ENCODE results near the gene ATP1A3.

The ATP1A3 gene

DNA sequence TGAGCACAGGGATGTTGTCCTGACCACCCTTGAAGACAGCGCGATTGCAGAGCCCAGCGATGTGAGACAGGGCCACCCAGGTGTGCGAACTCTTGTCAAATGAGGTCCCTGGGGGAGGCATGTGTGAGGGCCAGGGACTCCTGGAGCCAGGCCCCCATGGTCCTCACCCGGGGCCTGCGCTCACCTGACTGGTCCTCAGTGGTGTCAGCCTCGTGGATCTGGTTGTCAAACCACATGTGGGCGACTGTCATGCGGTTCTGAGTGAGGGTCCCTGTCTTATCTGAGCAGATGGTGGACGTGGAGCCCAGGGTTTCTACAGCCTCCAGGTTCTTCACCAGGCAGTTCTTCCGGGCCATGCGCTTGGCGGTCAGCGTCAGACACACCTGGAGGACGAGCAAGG lies 12.3 kb downstream of the ATP1A3 start:
- no peak for DNase-seq

DNA sequence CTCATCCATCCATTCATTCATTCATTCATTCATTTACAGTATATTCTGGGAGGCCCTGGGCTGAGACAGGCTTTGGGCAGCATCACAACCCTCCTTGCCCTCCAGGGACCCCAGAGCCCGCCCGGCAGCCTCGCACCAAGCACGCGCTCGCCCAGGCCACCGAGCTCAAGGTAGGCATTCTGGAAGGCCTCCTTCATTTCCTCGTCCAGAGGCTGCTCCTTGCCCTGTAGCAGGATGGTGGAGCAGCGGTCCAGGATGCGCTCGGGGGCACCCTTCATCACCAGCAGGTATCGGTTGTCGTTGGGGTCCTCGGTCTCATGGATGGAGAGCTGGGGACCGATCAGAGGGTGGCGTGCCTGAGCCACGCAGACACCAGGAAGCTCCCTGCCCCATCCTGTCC lies 15.6 kb downstream of the ATP1A3 start:
- no peak for DNase-seq

DNA sequence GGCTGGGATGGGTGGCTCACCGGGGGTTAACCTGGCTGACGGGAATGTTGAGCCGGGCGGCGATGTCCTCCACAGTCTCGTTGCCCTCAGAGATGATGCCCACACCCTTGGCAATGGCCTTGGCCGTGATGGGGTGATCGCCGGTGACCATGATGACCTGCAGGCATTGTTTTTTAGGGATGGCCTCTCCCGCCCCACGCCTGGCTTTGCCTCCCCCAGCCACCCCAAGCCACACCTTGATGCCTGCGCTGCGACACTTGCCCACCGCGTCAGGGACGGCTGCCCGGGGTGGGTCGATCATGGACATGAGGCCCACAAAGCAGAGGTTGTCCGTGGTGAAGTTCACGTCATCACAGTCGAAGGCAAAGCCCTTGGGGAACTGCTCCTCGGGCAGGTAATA lies 16.1 kb downstream of the ATP1A3 start:
- no peak for DNase-seq

DNA sequence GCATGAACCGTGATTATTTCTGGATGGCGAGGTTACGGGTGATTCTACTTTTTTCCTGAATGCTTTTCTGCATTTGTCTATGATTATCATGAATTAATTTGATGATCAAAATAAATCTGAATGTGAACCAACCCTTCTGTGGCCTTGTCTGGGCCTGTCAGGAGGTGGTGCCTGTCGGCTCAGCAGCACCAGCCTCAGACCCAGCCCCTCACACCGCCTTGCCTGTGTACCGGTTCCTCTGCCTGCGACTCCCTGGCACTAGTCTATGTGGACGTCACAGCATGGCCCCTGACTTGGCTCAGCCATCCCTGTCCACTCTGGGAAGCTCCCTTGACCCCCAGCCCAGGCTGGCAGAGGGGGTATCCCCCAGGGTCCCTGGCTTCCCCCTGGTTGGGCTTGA lies 19.4 kb downstream of the ATP1A3 start:
- DNase-seq = no peak

DNA sequence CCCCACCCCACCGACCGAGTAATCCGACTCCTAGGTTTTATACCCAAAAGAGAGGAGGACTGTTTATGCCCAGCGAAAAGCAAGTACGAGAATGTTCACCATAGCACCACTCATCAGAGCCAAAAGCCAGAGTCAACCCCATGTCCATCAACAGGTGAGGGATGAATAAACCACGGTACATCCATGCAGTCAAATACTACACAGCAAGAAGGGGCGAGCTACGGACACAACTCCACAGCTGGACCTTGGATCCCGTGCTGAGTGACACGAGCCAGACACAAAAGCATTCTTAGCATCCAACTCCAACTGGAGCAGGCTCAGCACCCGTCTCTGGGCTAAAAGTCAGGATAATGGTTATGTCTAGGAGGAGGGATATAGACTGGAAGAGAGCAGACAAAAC lies 22.7 kb downstream of the ATP1A3 start:
- no peak for DNase-seq

DNA sequence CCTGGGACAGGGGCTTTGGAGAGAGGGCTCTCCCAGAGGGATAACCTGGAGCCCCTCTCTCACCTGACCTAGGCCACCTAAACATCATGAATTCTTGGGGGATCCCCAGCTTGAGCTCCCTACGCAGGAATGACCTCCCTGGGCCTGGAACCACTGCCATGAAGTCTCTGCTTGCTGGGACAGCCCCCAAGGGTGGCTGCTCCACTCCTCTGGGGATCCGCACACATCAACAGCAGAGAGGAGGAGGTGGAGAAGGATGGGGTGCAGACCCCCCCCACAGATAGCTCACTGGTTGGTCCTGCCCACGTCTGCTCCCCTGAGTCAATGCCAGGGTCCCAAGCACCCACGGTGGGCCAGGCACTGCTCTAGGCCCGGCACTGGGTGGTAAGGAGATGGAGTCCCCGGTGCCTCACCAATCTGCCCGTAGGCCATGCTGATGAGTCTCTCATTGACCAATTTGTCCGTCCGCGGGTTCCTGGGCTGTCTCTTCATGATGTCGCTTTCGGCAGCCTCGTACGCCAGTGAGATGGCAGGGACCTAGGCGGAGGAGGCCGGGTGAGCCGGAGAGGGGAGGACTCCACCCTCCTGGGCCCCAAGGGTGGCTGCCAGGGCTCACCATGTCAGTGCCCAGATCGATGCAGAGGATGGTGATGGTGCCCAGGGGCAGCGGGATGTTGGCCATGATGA lies 24.1 kb downstream of the ATP1A3 start:
- DNase-seq = no peak

DNA sequence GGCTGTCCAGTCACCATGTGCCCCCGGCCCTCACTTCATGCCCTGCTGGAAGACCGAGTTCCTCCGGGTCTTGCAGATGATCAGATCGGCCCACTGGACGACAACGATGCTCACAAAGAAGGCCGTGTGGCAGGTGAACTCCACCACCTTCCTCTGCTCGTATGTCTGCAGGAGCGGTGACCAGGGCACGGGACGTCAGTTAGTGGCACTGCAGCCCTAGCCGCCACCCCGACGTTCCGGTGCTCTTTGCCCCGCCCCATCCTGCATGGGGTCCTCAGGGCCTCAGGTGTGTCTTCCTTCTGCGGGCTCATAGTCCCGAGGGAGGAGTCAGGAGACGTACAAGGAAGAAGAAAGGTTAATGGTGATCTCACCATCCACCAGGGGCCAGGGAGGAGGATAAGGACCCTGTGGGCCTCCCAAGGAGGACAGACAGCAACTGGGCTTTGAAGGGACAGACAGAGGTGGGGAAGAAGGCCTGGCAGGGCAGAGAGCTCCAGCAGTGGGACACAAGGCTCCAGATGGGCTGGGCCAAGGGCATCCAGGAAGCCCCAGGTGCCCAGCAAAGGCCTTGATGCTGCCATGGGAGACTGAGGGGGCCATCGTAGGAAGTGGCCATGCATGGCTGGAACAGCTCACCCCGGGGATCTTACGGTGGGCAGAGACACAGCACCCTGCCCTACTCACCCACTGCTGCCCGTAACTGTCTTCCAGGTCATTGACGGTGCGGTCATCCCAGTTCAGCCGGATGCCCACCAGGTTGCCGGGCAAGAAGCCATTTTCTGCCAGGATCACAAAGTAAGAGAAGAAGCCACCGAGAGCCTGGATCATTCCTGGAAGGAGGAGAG lies 25.1 kb downstream of the ATP1A3 start:
- no peak for DNase-seq

DNA sequence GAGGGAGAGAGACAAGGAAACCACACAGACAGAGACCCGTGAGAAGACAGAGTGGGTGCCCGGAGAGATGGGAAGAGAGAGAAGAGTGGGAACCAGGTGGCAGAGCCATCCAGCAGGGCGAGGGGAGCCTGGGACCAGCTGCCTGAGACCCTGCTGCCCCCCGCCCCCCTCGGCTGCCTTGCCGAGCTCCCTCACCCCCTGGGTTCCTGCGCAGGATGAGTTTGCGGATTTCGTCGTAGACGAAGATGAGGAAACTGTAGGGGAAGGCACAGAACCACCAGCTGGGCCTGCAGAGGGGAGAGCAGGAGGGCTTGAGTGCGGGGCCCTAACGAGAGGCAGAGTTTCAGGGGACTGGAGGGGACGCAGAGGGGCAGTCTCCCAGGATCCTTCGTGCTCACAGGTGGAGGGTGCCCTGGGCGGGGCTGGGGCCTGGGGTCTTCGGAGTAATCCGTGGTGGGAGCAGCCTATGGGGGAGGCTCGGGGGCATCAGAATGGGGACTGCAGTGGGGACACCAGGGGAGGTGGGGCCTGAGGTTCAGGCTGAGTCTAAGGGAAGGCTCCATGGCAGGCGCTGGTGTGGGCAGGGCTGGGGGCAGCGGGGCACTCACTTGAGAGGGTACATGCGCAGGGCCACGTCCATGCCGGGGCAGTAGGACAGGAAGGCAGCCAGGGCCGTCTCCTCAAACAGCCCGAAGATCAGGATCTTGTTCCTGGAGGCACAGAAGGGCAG lies 26.8 kb downstream of the ATP1A3 start:
- no peak for DNase-seq

DNA sequence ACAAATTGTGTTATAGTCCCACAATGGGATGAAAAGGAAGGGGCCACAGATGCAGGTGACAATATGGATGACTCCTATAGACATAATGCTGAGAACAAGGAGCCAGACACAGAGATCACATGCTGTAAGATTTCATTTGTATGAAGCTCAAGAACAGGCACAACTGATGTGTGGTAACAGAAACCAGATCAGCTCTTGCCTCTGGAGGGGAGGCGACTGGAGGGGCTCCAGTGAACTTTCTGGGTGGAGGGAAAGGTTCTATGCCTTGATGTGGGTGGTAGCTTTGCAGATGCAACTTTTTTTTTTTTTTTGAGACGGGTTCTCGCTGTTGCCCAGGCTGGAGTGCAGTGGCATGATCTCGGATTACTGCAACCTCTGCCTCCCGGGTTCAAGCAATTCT lies 28.9 kb downstream of the ATP1A3 start:
- DNase-seq = no peak

DNA sequence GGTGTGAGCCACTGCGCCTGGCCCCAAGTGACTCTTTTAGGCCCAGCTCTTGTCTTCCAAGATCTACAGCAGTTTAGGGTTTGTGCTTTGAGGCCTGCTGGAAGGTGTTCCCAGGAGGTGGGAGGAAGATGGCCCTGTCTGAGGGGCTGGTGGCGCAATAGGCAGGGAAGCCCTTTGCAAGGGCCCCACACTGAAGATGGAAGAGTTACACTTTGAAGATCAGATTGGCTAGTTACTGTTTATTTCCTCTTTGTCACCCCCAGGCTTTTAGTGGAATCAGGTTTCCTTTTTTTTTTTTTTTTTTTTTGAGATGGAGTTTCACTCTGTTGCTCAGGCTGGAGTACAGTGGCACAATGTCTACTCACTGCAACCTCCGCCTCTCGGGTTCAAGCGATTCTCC lies 33.1 kb downstream of the ATP1A3 start:
- DNase-seq = no peak

DNA sequence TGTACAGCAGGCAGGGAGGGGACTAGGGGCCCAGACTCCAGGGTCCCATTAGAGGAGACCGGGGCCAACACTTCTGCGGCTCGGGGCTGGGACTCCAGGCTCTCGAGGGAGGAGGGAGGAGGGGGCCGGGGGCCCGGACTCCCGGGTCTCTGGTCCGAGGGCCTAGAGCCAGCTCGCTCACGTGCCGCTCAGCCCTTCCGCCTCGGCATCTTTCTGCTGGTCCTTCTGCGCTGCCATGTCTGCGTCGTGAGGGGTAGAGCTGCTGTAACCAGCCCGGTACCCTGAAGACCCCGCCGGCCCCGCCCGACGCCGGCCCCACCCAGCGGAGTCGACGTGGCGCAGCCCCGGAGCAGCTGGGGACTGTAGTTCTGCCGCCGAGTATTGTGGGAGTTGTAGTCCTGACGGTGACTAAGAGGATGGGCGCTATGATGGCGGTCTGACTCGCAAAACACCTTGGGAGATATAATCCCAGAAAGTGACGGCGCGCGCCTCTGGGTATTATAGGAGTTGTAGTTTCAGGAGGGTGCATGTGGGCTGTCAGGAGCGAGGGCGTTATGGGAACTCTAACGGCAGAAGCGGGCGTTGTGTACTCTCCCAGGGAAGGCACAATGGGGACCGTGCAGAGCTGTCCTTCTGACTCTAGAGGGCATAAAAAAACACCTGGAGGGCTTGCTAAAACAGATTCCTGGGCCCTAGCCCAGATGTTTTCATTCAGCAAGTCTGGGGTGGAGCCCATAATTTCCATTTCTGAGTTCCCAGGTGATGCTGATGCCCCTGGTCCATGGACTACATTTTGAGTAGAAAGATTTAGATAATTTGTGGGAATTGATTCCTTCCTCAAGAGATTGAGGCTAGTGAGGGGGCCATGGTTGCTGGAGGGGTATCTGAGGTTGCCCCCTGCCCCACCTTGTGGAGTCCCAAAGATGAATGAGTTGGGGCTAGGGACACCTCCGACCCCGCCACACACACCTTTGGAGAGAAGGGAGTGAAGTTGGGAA lies 34.7 kb downstream of the ATP1A3 start, which contains the start of gene RABAC1:
Gene RABAC1 (minus strand): TSS at position 266 of the 998 bp plus-strand sequence. CDS start 29 bp downstream, at position 237.
- peak; percentile 96 for DNase-seq

DNA sequence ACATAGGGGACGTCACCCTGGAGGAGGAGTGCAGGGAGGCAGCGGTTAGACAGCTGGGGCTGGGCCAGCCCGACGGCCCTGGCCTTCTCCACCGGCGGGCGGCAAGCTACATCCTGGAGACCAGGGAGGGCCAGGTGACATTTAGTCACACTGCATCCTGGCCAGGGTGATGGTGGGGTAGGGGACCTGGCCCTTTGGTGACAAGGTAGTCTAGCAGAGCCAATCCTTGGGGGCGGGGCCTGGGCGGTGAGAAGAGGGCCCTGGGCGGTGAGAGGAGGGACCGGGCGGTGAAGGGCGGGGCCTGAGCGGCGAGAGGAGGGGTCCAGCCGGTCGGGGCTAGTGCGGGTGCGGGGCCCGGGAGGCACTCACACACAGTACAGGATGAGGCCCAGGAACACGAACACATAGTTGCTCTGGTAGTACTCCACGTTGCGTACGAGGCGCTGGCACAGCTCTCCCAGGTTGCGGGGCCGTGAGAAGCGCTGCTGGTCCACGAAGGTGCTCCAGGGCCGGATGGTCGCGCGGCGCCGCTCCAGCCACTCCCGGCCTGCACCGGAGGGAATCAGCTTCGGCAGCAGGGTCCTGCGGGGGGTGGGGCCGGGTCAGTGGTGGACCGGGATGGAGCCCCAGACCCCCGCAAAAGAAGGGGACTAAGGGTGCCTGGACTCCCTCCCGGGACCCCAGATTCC lies 35.5 kb downstream of the ATP1A3 start:
- DNase-seq = peak; percentile 87

DNA sequence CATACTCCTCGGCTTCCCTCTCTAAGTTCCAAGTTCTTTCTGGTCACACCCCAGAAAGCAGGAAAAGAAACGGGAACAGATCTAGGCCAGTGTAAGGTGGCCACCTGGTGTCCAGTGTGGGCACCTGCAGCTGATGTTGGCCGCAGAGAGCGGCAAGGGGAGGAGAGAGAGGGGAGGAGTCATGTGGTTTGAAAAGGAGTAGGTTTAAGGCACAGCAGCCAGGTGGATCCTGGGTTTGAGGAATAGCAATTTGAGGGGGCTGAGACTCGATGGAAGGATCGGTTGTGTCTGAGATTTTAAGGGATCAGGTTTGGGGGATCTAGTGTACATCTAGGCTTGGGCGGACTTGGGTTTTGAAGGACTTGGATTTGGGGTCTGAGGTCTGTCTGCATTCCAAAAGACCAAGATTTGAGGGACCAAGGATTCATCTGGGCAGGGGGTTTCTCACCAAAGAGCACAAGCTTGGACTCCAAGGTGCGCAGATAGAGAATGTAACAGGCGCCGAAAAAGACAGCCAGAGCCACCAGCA lies 36.1 kb downstream of the ATP1A3 start:
- peak; percentile 71 for DNase-seq

DNA sequence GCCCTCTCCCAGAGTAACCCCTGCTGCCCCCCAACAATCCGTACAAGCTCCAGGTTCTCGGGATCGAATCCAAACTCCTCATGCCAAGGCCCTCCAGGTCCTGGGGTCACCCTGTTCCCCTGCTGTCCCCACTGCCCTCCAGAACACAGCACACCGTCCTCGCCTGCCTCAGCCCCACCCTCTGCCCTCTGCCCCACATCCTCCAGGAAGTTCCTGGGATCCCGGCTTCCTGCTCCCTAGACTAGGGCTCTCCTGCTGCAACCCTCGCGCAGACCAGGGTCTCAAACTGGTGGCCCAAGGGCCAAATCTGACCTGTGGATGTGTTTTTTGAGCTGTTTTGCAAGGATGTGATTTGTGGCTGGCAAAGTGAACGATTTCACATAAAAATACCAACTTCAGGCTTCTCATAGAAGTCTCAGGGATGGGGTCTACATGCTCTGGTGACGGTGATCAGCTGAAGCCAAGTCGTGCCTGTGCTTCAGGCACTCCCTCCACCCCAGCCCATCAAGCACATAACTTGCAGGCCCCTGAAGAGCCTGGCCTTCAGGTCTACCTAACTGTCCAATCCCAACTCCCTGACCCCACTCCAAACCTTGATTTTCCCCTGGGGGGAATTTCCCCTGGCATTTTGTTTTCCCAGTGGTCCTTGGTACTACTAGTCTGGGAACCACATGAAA lies 36.7 kb downstream of the ATP1A3 start:
- no peak for DNase-seq

DNA sequence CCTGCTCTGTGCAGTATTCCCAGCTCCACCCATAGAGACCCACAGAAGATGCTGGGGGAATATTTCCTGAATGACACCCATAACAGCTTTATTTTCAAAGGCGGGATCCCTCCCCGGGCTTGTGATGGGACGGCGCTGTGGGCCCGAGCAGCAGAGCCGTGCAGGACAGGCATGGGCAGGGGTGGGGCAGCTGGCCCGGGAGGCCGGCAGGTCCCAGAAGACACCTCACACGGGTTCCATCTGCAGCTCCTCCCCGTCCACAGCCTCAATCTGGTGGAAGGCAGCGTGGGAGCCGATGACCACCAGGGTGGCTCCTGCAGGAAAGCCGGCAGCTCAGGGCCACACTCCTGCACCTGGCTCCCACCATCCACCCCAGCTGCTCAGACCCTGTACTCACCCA lies 37.4 kb downstream of the ATP1A3 start:
- DNase-seq = no peak

DNA sequence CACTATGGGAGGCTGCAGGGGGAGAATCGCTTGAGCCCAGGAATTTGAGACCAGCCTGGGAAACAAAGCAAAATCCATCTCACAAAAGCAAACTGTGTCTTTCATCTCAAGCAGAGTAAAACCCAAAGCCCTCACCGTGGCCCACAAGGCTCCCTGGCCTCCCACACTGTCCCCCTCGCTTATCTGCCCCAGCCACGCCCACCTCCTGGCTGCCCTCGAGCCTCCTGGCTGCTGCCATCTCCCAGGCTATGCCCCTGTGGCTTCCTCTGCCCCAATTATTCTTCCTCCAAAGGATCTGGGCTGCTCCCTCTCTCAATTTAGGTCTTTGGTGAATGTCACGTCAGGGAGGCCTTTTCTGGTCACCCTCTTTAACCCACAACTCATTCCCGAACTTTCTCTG lies 38.5 kb downstream of the ATP1A3 start:
- DNase-seq = no peak

DNA sequence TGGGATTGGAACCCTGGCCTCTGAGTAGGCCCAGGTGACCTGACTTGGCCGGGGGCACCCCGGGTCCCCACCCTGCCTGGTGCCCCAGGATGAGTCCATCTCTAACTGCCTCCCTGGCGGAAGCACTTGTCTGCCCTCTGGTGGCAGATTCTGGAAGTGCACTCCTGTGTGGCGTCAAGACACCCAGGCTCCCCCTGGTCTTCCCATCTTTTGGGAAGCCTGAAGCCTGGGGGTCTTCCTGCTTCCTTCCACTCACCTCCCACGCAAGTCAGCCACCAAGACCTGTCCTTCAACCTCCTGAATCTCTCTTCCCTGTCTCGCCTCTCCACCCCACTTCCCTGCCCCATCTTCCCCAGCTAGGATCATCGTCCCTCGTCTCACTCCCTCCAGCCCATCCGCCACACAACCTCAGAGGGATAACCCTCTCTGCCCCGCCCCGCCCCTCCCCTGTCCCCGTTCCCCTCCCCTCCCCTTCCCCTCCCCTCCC lies 42.3 kb downstream of the ATP1A3 start:
- peak; percentile 71 for DNase-seq

DNA sequence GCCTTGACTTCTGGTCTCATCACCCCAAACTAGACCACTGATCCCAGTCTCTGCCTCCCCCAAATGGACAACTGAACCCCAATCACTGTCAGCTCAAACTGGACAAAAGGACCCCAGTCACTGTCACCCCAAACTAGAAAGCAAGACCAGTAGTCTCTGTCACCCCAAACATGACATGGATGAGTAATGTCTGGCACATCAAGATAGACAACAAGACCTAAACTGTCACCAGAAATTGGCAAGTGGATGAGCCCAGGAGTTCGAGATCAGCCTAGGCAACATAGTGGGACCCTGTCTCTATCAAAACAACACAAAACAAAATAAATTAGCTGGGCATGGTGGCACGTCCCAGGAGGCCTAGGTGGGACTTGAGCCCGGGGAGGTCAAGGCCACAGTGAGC lies 46.9 kb downstream of the ATP1A3 start:
- no peak for DNase-seq

DNA sequence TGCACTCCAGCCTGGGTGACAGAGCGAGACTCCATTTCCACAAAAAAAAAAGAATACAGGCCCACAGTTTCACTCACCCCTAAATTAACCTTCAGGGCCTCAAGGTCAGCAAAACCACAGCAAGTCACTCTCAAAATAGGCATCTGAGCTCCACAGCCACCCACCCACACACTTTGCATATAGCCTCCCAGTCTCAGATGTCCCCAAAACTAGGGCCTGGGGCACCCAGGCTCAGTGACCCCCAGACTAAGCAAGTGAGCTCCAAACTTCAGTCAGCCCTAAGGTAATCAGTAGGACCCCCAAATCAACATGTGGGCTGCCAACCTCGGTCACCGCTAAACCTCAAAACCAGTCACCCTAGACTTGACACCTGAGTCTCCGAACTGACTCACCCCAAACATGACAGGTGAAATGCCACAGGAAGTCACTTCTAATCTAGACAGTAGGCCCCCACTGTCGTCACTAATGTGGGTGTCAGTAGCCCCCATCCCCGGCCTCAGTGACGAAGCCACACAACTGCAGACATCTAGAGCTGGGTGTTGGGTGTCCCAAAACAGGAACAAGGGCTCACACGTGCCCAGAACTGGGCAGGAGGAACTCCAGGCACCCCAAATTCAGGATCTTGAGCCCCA lies 48.8 kb downstream of the ATP1A3 start:
- no peak for DNase-seq

DNA sequence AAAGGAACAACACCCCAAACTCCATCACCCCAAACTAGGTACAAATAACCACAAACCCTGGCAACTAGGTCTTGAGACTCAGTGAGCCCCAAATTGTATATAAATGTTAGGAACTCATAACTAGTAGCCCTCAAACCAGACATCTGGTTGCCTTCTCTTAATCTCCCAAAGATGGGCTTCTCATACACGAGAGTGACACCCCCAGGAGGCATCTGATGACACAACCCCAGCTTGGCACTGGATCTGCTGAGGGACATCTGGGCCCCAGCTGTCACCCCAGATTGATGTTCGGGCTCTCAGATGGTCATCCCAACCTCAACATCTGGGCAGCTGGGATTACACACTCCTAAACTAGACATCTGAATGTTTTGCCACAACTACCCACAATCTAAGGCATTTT lies 49.7 kb downstream of the ATP1A3 start:
- no peak for DNase-seq
